TTC549 (cell line): Measurements from ENCODE around the gene IFNA16.
"Not testable (repeated sequence)": the region's sequence is repeated elsewhere in the genome, so short reads cannot be mapped to it uniquely, and the experiment has no call there.

ENCODE experiments used
- FAIRE-seq: peaks from 2 replicates; lab custom pipeline; 2012; peaks lifted over from hg19 to GRCh38; lab: Jason Lieb, UNC

The IFNA16 gene

GRCh38 chr9:21217211-21217610 is at the start of gene IFNA16:
Gene IFNA16, minus strand, starts transcription at chr9:21217311. Its CDS starts 6 bp downstream, at chr9:21217305.
- FAIRE-seq = not testable (repeated sequence)

- no peak for FAIRE-seq
These were observed 48.5 kb upstream of the IFNA16 start for GRCh38 chr9:21265421-21266189.

GRCh38 chr9:21255538-21256212 is 38.6 kb upstream of the IFNA16 start:
- no peak for FAIRE-seq

GRCh38 chr9:21252721-21253547 is 35.8 kb upstream of the IFNA16 start:
- no peak for FAIRE-seq

GRCh38 chr9:21251638-21252037 is 34.5 kb upstream of the IFNA16 start:
- FAIRE-seq = no peak

- FAIRE-seq = no peak
These were observed 34.1 kb upstream of the IFNA16 start for GRCh38 chr9:21251190-21251589.

- no peak for FAIRE-seq
These were observed 27.7 kb upstream of the IFNA16 start for GRCh38 chr9:21244836-21245235.

- no peak for FAIRE-seq
These were observed 22.8 kb upstream of the IFNA16 start, which contains the start of gene IFNA14 for GRCh38 chr9:21239911-21240310. Gene IFNA14, minus strand, starts transcription at chr9:21240005. Its CDS starts 70 bp downstream, at chr9:21239935.

GRCh38 chr9:21236360-21236714 is 19.2 kb upstream of the IFNA16 start:
- FAIRE-seq = not testable (repeated sequence)

- peak; percentile 48 for FAIRE-seq
These were observed 18.6 kb upstream of the IFNA16 start for GRCh38 chr9:21235468-21236359.

GRCh38 chr9:21234153-21234687 is 17.1 kb upstream of the IFNA16 start:
- FAIRE-seq = no peak

GRCh38 chr9:21233258-21233657 is 16.1 kb upstream of the IFNA16 start:
- no peak for FAIRE-seq

GRCh38 chr9:21228122-21228521 is 11.0 kb upstream of the IFNA16 start, which contains the start of gene IFNA17:
Gene IFNA17, minus strand, starts transcription at chr9:21228222. Its CDS starts 49 bp downstream, at chr9:21228173.
- no peak for FAIRE-seq

GRCh38 chr9:21213411-21214326 is 3.4 kb downstream of the IFNA16 start:
- FAIRE-seq = not testable (repeated sequence)

GRCh38 chr9:21212160-21212559 is 5.0 kb downstream of the IFNA16 start:
- FAIRE-seq = not testable (repeated sequence)

- FAIRE-seq = not testable (repeated sequence)
These were observed 6.3 kb downstream of the IFNA16 start for GRCh38 chr9:21210782-21211181.

GRCh38 chr9:21210311-21210710 is 6.8 kb downstream of the IFNA16 start:
- no peak for FAIRE-seq

- not testable (repeated sequence) for FAIRE-seq
These were observed 10.1 kb downstream of the IFNA16 start, which contains the start of gene IFNA10 for GRCh38 chr9:21207043-21207442. Gene IFNA10, minus strand, starts transcription at chr9:21207143. Its CDS starts 46 bp downstream, at chr9:21207097.

- FAIRE-seq = no peak
These were observed 11.9 kb downstream of the IFNA16 start for GRCh38 chr9:21205204-21205603.

- not testable (repeated sequence) for FAIRE-seq
These were observed 15.0 kb downstream of the IFNA16 start, which contains the start of gene IFNA7 for GRCh38 chr9:21202105-21202504. Gene IFNA7, minus strand, starts transcription at chr9:21202205. Its CDS starts 40 bp downstream, at chr9:21202165.
